Skeletal muscle tissue (tissue), 5 donors: ENCODE measurements around the gene SLC17A7. TPM values are rescaled to one million over a fixed set of nuclear protein-coding genes. Genes with fewer than 3 reads are reported as not detected.

Experiments used
- H3K27ac ChIP-seq: one replicate; pipeline ENCODE4 v1.7.0; 2013; ENCODE audit warnings: mild to moderate bottlenecking, low read depth, low read length, inconsistent platforms
- H3K27me3 ChIP-seq, 3 donors: one replicate each; pipeline ENCODE4 v1.7.0; 2013; ENCODE audit warnings: low read length in 3 of 3; ENCODE audit not compliant: control insufficient read depth in 3 of 3, insufficient read depth in 3 of 3
- H3K36me3 ChIP-seq, 3 donors: one replicate each; pipeline ENCODE4 v1.7.0; 2013; ENCODE audit warnings: low read length in 3 of 3; ENCODE audit not compliant: control insufficient read depth in 3 of 3, insufficient read depth in 3 of 3
- H3K4me1 ChIP-seq, 3 donors: one replicate each; pipeline ENCODE4 v1.7.0; 2013; ENCODE audit warnings: low read length in 3 of 3, mild to moderate bottlenecking in 3 of 3; ENCODE audit not compliant: control insufficient read depth in 3 of 3, insufficient read depth in 3 of 3
- H3K4me3 ChIP-seq, 3 donors: one replicate each; pipeline ENCODE4 v1.7.0; 2013; ENCODE audit warnings: low read length in 3 of 3
- H3K9ac ChIP-seq, 3 donors: one replicate each; pipeline ENCODE4 v1.7.0; 2013; ENCODE audit warnings: low read length in 3 of 3, mild to moderate bottlenecking in 3 of 3, moderate library complexity in 2 of 3, low read depth in 1 of 3
- H3K9me3 ChIP-seq, 3 donors: one replicate each; pipeline ENCODE4 v1.7.0; 2013; ENCODE audit warnings: low read length in 3 of 3; ENCODE audit not compliant: control insufficient read depth in 3 of 3
- small RNA-seq: library from RNA; depleted of rRNA; stranded (forward); fragments of <200 nt; gene quantifications from one replicate; pipeline ENCODE3, GENCODE V24; 2014
- total RNA-seq: library from RNA; depleted of rRNA; stranded (reverse); fragments of >200 nt; gene quantifications from one replicate; pipeline ENCODE4 v1.2.3, GENCODE V29; 2014
- donor health status: Osteomylitis.

SLC17A7 gene
- total RNA-seq, 1 donor from 2014 or later = 1.0 TPM

- H3K27me3 ChIP-seq = peaks cover 0 to 26% (median 4%) of the 10 kb centered on the region in 3 donors
- H3K27ac ChIP-seq = no peak within 1 kb of the TSS
Measured at GRCh38 chr19:49387936-49388372, 53.4 kb downstream of the SLC17A7 start, which contains the start of gene KASH5. TSS of gene KASH5 (plus strand) at chr19:49388249. CDS start at chr19:49390884, 2,635 bp downstream.

GRCh38 chr19:49383599-49383998 lies 57.7 kb downstream of the SLC17A7 start:
- Histone ChIP-seq H3K4me1 (no peaks in the 10 kb centered on the region), H3K27me3 (peaks cover 0 to 6% (median 3%) of the 10 kb centered on the region in 3 donors), H3K36me3 (no peaks in the 10 kb centered on the region), H3K27ac (no peak overlapping the region), H3K9ac (no peak overlapping the region), H3K4me3 (no peak overlapping the region), H3K9me3 (peaks cover 0 to 3% (median 0%) of the 10 kb centered on the region in 3 donors)

More at GRCh38 chr19:49387936-49388372, 53.4 kb downstream of the SLC17A7 start, which contains the start of gene KASH5:
- Histone ChIP-seq H3K4me3 (no peak within 1 kb of the TSS), H3K9ac (no peak within 1 kb of the TSS), H3K9me3 (no peaks in the 10 kb centered on the region), H3K4me1 (no peaks in the 10 kb centered on the region), H3K36me3 (no peaks in the 10 kb centered on the region)

- H3K4me3 ChIP-seq = no peak overlapping the region
- no peaks in the 10 kb centered on the region for H3K4me1 ChIP-seq
- no peak overlapping the region for H3K27ac ChIP-seq
- peaks cover 0 to 3% (median 0%) of the 10 kb centered on the region in 3 donors for H3K27me3 ChIP-seq
- no peaks in the 10 kb centered on the region for H3K36me3 ChIP-seq
- no peak overlapping the region for H3K9ac ChIP-seq
- H3K9me3 ChIP-seq = peaks cover 0 to 3% (median 0%) of the 10 kb centered on the region in 3 donors
Measured at GRCh38 chr19:49382639-49383038, 58.7 kb downstream of the SLC17A7 start.

DNA sequence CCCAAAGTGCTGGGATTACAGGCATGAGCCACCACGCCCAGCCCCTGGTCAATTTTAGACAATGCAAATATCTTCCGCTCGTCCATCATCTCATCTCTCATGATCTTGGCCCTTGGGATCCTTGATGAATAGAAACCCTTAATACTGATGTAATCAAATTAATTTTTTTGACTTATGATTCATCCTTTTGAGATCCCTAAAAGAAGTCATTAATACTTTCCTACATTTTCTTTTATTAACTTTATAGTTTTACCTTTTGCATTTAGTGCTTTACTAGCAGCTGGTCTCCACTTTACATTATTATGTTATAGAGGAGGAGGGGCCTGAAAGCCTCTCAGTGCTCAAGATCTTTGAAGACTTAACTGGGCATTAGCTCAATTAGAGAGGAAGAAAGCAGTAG lies 60.9 kb downstream of the SLC17A7 start:
- Histone ChIP-seq H3K27me3 (peaks cover 6 to 7% (median 7%) of the 10 kb centered on the region in 3 donors), H3K4me1 (no peaks in the 10 kb centered on the region), H3K9me3 (peaks cover 0 to 3% (median 0%) of the 10 kb centered on the region in 3 donors), H3K36me3 (no peaks in the 10 kb centered on the region), H3K4me3 (no peak overlapping the region), H3K27ac (no peak overlapping the region), H3K9ac (no peak overlapping the region)

Small RNAs within 50 kb of the gene (small RNA-seq; reads per million reads assigned to genes)
- gene SNORD32A = not detected
- gene SNORD33 = not detected
- gene SNORD34 = not detected
- not detected for gene SNORD35A

Other genes starting within 250 kb of the SLC17A7 start
- not detected for gene SLC6A16, start 116.3 kb downstream of the SLC17A7 start, total RNA-seq
- gene CD37, start 106.1 kb downstream of the SLC17A7 start, total RNA-seq = 7.8 TPM
- gene TEAD2, start 79.1 kb downstream of the SLC17A7 start, total RNA-seq = 31.3 TPM
- 0.52 TPM for gene DKKL1, start 77.7 kb downstream of the SLC17A7 start, total RNA-seq
- not detected for gene KASH5, start 53.3 kb downstream of the SLC17A7 start, total RNA-seq
- not detected for gene PTH2, start 18.1 kb downstream of the SLC17A7 start, total RNA-seq
- gene GFY, start 16.1 kb downstream of the SLC17A7 start, total RNA-seq = not detected
- 56.4 TPM for gene PIH1D1, start 10.3 kb upstream of the SLC17A7 start, total RNA-seq
- 20.9 TPM for gene ALDH16A1, start 11.7 kb upstream of the SLC17A7 start, total RNA-seq
- 0.52 TPM for gene FLT3LG, start 32.7 kb upstream of the SLC17A7 start, total RNA-seq
- 4,175 TPM for gene RPL13A, start 46.1 kb upstream of the SLC17A7 start, total RNA-seq
- gene RPS11, start 54.9 kb upstream of the SLC17A7 start, total RNA-seq = 5,888 TPM
- gene FCGRT, start 71.1 kb upstream of the SLC17A7 start, total RNA-seq = 114 TPM
- 48.5 TPM for gene RCN3, start 86.5 kb upstream of the SLC17A7 start, total RNA-seq
- 73.1 TPM for gene NOSIP, start 139.0 kb upstream of the SLC17A7 start, total RNA-seq
- gene PRRG2, start 139.8 kb upstream of the SLC17A7 start, total RNA-seq = not detected
- 3.1 TPM for gene PRR12, start 149.7 kb upstream of the SLC17A7 start, total RNA-seq
- gene RRAS, start 198.6 kb upstream of the SLC17A7 start, total RNA-seq = 4.2 TPM
- 8.4 TPM for gene SCAF1, start 200.7 kb upstream of the SLC17A7 start, total RNA-seq
- 31.3 TPM for gene IRF3, start 224.3 kb upstream of the SLC17A7 start, total RNA-seq
- 4.7 TPM for gene BCL2L12, start 224.4 kb upstream of the SLC17A7 start, total RNA-seq
- gene PRMT1, start 235.7 kb upstream of the SLC17A7 start, total RNA-seq = 362 TPM
- 1.0 TPM for gene ADM5, start 248.1 kb upstream of the SLC17A7 start, total RNA-seq
- gene CPT1C, start 249.6 kb upstream of the SLC17A7 start, total RNA-seq = 4.7 TPM